Stimulated activated CD4-positive, alpha-beta T cell treated with anti-CD3 and anti-CD28 coated beads, Interleukin-4, amount 100 ng/mL, for 1 hour (primary cell): ENCODE data around the gene SVIL.
"Not testable (repeated sequence)": the region's sequence is repeated elsewhere in the genome, so short reads cannot be mapped to it uniquely, and the experiment has no call there.

Source experiments
- DNase-seq: peaks from one replicate; pipeline ENCODE4 v3.0.0-alpha.2; 2020

The SVIL gene

DNA sequence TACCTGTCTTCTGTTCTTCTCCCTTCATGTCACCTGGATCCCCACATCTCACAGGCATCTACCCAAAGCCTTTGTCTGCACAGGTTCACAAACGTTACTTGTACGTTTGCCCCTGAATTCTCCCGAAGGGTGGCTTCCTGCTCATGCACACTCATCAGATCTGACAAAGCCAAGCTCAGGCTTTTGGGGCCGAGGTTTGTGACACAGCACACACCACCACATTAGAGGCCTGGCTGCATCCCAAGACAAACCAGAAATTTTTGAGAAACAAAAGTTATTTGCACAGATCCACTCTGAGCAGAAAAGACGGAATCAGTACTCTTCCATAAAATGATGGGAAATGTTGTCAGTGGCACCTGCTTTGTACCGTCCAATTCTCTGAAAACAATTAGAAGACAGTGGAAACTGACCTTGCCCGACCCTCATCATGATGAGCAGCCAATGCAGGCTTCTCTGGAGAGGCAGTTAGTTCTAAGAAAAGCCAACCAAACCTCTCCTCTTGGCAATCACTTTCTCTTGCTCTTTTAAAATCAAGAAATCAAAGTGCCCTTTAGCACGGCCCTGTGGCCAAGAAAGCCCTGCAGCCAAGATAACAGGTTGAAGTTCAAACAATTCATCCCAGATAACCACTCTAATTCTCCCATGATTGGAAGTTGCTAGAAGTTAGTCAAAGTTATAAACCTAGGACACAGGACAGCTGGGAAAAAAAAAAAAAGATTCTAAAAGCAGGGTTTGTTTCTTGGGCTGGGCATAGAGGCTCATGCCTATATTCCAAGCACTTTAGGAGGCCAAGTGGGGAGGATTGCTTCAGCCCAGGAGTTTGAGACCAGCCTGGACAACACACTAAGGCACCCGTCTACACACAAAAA, 13.6 kb upstream of the SVIL start:
- DNase-seq, result peak; percentile 12

DNA sequence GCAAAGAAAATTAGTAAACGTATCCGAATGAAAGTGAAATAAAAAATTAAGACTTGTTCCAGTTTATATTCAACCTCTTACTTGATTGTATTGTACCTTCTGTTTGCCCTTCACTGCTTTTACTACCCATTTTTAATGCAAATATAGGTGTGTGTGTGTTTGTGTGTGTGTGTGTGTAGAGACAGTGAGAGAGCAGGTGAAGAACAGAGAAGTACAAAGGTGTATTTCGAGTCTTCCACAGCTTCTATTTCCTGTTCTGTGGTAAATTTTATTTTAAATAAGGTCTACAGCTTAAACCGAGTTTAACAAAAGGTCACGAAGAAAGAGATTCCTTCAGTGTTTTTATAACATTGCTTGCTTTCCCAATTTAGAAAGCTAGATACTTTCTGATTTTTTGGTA, 12.7 kb upstream of the SVIL start:
- DNase-seq, result no peak

DNA sequence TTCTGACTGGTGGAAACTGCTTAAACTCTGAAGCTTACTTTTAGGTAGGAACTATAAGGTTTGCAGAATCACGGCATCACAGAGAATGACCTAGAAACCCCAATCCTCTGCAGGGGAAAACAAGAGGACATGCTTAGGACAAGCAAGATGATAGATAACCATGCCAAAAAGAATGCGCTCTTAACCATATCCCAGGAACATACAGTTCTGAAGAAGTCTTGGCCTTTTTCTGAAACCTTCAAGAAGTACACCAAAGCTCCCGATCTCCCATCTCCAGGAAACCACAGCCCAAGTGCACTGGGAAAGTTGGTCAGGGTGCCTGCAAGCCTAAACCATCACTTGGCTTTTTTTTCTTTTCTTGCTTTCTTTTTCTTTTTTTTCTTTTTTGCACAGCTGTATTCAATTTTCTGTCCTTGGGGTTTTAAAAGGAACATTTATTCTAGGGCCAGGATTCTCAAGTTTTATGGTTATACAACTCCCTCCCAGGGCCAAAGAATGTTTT, 12.2 kb upstream of the SVIL start:
- DNase-seq, result no peak

DNA sequence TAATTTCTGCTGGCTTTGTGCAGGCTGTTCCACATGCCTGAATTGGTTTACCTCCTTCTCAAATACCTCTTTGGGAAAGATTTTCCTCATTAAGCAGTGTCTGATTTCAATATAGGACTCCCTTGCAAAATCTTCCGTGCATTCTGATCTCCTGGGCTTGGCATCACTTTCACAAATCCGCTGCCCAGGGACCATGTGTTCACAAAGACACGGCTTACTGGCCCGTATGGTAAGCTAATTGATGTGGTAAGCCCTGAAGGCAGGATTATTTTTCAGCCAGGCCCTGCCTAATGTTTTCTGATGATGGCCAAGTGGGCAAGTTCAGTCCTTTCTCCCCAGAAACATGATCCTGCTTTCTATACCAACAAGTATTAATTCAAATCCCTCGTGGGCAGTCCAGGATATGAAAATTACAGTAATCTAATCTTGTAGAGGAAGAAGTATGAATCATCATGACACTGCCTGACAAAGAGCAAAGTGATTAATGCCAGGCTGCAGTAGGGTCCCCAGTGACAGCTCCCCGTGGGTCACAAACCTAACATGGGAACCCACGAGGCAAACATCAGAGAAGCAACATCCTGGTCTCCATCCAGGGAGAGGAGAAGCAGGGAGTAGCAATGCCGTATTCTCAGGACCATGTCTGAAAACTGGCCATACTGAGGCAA, 11.6 kb upstream of the SVIL start:
- DNase-seq, result peak; percentile 10

DNA sequence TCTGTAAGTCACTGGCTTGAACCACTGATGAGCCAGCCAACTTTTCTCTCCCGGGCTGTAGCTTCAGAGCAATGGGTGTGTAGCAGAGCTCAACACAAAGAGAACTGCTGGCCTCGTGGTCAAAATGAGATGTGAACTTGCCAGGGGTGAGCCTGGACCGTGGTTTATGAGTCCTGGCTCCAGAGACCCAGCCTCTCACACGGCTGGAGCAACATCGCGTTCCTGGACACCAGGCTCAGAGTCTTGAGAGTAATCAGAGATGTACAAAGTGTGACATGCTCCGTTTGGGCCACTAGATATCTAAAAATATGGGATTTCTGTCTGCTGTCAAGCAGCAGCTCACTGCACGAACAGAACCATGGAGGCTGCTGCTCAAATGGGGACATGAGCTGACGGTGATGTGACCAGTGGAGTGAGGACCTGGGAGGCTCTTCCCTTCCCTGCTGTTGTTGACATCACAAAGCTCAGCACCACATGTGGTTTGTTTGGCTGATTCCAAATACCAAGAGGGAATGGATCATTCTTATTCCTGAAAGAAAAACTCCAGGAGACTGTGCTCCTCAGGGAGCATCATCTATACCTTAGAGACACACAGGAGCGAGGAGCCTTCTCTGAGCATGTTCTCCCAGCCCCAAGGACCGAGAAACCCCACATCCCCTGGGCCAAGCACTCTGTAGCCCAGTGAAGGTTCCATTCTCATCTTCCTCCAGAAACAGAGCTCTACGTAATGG, 9.2 kb upstream of the SVIL start:
- DNase-seq, result no peak

DNA sequence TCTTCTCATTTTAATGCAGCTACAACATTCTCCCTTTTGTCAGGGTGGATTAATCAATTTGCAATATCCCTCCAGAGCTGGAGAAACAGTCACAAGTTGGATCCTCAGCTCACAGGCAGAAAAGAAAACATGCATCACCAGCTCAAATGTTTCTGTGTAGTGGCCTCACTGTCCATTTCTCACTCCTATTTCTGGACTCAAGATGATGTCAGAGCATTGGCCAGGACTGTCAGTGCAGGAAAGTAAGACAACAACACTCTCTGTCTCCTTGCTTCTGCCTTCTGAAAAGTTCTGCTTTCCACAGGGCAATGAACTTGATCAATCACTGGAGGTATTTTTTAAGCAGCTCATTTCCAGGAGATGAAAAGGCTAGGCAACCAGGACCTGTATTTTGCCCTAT, 8.2 kb upstream of the SVIL start:
- no peak for DNase-seq

DNA sequence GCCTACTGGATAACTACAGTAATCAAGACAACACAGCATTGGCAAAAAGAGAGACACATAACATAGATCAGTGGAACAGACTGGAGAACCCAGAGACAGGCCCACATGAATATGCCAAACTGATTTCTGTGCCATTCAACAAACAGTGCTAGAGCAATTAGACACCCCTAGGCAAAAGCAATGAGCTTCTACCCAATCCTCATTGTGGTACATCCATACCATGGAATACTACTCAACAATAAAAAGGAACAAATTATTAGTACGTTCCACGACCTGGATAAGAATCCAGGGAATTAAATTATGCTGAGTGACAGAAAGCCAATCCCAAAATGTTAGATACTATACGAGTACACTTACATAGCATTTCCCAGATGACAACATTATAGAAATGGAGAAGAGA, 2.8 kb upstream of the SVIL start:
- DNase-seq, result no peak

DNA sequence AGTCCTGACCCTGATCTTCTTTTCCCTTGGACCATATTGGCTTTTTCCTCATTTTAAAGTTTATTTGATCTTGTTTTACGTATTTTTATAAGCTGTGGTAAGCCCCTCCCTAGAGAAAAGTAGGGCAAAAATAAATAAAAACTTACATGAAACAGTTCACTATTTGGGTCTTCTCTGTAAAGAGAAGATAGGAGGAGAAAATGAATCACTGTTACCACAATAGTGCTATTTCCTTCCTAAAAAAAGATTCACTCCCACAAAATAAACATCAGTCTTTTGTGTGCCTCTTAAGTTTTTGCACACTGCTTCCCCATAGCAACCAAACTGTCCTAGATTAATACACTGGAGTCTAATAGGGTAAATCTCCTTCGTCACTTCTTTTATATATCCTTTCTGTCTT, 1.4 kb upstream of the SVIL start:
- no peak for DNase-seq

DNA sequence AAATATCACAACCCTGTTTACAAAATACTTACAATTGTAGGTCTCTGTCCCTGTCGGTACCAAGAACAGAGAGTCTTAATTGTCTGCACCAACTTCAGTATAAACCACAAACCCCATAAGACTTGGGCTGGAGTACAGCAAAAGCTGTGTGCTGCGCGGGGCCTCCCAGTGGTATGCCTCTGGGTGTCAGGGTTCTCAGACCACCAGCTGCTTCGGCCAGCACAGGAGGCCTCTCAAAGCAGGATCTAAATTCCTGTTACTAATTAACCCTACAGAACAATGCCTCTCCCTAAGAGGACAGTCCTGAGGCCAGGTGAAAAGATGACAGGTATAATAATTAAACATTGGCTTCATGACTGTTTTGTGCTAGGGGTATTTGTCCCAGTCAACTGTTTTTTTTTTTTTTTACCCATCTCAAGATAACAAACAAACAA, 957 bp upstream of the SVIL start:
- no peak for DNase-seq

DNA sequence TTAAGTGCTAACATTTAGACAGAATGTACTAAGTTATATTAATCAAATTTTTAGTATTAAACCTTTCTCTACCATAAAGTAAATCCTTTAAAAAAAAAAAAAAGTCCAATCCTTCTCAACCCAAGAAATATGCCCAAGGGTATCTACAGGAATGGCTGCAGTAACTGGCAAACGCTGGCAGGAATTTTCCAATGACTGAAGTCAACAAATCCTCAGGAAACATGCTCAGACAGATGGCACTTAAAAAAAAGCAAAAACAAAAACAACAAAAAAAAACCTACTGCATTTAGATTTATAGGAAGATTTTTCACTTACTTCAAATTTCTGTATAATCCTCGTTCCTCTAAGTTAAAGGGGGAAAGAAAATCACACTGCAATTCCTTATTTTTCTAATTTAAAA, 666 bp downstream of the SVIL start:
- no peak for DNase-seq

DNA sequence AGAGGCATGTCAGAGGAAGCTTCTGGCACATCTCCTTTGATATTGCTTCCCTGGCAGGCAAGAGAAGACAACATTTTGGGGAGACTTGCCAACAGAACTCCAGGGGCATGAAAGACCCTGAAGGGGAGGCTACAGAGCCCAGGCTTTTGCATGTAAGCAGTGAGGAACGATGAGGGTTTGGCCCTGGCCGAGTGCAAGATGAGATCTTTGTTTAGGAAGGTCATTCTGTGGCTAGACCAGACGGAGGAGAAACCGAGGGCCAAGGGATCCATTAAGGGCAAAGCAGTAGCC, 3.8 kb downstream of the SVIL start:
- DNase-seq, result no peak

DNA sequence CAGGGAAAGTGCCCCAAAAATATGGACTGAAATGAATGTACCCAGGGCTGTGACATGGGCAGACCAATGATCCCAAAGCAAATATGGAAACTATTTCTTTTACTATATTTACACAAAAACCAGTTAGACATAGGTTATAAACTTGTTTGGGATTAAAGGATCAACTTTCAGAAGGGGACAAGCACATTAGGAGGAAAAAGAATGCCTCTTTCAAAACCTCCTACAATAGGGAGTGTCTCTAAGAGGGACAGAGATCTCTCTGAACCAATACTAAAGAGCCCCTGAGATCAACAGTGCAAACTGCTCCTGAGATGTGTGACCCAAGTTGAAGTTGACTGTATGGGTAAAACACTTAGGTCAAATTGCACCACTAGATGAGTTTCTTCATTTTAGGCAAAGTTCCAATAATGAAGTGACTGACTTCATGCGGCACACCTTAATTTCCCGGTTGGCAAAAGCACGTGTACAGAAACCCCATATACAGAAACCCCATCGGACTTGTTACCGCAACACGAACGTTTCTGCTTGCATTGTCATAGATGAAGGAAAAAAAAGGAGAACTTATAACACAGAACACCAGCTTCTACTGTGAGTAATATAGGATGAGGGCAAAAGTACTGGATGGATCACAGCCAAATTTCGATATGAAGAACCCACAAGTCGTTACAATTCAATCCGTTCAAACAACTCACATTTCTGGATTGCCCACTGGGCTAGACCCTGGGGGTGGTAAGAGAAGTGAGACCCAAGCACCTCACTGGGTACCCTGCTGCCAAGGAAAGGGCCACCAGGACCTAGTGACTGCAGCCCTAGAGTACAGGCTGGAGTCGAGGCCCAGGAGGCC, 4.3 kb downstream of the SVIL start:
- no peak for DNase-seq

DNA sequence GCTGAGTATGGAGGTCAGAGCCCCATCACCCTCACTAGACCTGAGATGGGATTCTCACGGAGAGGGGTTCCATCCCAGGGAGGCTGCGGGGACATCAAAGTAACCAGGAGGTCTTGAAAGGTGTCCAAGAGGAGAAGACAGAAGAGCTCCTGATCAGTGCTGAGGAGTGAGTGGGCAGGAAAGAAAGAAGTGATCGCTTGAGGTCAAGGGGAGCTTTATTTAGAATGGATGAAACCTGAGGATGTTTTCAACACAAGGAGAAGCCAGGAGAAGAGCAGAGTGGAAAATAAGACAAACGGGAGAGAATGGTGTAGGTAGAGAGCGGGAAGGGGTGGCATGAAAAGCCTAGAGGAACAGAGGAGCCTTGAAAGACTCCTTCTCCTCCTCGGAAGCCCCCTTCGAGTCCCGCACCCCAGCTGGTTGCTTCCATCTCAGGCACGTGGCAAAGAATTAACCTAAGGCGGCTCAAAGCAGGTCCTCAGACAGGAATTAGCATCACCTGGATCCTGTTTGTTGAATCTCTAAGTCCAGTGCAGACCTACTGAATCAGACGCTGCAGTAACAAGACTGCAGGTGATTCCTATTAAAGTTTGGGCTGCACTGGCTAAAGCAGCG, 5.8 kb downstream of the SVIL start:
- no peak for DNase-seq

DNA sequence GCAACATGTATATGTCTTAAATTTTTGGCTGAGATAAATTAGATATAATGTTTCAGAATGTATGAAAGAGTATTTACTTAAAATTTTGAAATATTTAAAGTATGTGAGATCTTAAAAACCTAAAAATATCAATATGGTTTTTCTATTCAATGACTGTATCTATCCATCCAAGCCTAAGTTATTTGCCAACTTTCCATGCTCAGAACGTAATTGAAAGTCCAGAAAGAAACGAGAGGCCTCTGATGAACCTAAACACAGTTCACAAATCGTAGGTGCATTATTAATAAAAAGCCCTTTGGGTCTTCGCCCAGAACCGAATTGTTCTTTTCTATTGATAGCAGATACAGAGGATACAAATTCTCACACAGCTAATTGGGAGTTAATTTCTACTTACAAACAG, 6.5 kb downstream of the SVIL start:
- no peak for DNase-seq

DNA sequence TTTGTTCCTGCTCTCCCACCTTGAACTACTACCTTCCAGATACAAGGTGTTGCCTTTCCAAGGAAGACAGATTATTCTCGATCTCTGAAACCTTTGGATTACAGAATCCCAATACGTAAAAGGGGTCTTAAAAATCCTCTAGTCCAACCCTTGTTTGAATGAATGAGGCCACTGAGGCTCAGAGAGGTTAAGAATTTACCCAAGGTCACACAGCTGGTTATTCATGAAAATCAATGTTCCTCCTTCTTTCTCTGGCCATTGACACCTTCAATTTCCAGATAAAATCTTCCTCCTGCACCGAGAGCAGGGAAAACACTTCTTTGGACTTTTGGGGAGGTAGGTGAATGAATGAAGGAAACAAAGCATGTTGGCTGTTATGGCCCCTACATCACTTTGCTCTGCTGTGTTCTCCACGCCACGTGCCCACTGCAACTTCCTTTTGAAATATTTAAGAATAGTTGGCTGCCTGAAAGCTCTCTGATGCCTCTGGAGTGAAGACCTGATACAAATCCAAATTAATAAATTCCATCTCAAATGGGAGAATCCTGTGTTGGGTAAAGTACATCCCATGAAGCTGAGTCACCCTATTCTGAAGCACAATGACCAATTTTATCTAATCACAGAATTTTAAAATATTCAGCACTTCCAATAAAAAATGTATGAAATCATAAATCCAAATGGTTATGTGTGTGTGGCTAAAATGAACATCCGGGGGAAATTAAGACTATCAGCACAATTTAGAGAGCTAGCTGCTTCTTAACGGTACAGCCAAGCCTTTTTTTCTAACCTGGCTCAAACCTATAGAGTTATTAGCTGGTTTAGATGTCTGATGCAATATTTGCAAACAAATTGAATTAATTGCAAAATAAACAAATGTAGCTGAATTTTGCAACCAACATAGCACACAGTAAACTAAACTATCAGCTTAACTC, 7.3 kb downstream of the SVIL start:
- DNase-seq, result no peak

DNA sequence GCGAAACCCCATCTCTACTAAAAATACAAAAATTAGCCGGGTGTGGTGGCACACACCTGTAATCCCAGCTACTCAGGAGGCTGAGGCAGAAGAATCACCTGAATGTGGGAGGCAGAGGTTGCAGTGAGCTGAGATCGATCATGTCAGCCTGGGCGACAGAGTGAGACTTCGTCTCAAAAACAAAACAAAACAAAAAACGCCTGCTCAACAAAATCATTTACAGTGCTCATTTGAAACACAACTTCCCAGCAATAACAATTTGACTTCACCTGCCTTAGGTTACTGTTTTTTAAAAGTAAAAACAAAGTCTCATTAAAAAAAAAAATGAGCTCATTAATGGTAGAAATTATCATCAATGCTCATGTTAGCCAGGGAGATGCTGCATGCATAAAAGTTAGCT, 10.4 kb downstream of the SVIL start:
- DNase-seq, result not testable (repeated sequence)

DNA sequence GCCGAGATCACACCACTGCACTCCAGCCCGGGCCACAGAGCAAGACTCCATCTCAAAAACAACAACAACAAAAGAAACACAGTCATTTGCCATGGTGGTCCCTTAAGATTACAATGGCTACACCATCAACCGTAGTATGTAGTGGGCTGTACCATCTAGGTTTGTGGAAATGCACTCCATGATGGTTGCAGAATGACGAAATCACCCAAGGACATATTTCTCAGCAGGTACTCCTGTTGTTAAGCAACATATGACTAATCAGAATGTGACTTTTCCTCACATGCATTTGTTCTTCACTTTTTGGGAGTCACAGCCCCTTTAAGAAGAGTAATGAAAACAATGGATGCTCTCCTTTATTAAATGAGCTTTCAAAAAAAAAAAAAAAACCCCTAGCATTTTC, 11.0 kb downstream of the SVIL start:
- no peak for DNase-seq

DNA sequence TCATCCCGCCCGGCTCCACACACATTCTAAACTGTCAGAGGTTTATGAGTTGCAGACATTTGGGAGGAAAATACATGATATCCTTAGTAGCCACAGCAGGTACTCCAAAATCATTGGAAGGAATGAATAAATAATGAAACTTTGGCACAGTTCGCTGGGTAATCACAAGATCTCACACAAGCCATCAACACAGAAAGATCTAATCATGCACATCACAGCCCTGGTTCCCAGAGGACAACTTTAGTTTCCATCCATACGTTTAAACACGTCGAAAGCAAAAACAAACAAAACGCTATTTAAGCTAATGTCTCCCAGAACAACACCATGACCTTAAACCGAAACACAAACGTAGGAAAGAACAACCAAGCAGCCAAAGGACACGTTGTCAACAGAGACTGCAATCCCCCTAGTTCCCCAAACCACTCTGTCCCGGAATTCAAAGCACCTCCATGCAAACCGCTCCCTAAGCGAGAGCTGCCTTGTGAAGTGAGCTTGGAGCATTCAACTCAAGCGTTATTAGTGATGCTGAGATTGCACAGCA, 12.3 kb downstream of the SVIL start:
- DNase-seq, result no peak

DNA sequence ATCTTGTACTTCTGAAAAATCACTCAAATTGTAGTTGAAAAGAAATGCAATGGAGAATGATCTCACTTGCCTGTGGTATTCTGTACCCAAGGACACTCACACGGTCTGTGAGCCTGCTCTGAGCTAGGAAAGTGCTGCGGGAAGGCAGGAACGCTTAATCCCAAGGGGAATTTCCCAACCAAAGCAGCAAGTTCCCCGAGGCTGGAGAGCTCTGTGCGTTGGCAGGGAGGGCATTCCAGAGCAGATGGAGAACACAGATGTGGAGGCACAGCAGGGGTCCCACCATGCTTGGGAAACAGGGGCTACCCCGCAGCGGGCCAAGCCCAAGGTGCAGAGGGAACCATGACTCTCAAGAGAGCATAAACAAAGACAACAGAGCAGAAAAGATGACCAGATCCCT, 13.6 kb downstream of the SVIL start:
- no peak for DNase-seq

DNA sequence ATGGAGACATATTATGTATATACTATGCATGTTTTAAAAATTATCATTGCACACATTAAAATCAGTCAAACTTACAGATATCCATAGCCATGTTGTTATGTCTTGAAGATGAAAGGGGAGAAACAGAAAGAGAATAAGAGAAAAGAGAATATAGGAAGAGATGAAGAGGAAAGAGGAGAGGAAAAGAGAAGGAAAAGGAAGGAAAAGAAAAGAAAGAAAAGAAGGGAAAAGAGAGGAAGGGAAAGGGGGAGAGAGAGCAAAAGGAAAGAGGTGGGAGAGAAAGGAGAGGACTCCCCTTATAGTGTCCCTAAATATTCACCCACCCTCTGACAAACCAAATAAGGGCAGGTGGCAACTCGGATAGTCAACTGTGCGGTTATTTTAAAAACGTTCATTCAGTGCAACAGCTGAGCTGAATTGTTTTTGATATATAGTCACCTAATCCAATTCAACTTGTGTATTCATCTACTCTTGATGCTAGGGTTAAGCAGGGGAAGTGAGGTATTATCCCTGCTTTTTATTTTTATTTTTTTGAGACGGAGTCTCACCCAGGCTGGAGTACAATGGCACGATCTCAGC, 14.6 kb downstream of the SVIL start:
- no peak for DNase-seq

DNA sequence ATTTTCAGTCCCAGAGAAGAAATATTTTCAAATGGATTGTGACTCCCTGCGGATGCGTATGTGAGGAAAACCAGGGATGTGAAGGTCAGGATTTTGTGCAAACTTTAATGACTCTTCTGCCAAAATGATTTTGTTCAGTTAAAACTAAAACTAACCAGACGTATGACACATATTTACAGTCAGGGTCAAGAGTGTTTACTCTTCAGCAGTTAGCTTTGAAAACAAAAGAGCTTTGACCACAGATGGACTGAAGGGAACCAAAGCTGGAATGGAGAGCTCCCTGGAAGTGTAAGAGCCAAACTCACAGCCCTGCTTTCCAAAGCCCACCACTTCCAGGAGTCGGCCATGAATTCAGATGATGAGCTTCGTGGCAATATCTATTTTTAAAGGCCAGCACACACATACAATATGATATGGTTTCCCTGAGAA, 15.5 kb downstream of the SVIL start:
- no peak for DNase-seq
